Activated CD4-positive, alpha-beta T cell treated with anti-CD3 and anti-CD28 coated beads, Interleukin-2, amount 50 U/mL, for 1 hour (primary cell): Measurements from ENCODE around the gene C2CD4B.

Source experiments
- DNase-seq: peaks from one replicate; pipeline ENCODE4 v3.0.0-alpha.2; 2020

Gene C2CD4B

GRCh38 chr15:62147149-62147548 is 17.9 kb downstream of the C2CD4B start:
- no peak for DNase-seq

DNA sequence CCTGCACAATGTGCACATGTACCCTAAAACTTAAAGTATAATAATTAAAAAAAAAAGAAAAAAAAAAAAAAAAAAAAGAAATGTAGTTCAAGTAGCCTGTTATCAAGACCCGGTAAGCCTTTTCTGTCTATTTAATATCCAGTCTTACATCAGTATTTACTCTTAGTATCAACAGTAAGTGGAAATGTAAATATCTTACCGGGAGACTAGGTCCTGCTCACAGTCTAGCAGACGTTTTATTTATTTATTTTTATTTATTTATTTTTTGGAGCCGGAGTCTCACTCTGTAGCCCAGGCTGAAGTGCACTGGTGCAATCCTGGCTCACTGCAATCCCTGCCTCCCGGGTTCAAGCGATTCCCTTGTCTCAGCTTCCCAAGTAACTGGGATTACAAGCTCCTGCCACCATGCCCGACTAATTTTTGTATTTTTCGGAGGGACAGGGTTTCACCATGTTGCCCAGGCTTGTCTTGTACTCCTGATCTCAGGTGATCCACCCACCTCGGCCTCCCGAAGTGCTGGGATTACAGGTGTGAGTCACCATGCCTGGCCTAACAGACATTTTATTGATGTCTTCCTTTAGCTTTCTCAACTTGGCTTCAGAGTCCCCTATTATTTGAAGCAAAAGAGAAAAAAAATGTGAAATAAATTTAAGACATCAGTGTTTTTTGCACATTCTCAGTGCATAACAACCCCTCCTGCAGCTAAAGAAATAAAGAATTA is 19.9 kb downstream of the C2CD4B start:
- no peak for DNase-seq

DNA sequence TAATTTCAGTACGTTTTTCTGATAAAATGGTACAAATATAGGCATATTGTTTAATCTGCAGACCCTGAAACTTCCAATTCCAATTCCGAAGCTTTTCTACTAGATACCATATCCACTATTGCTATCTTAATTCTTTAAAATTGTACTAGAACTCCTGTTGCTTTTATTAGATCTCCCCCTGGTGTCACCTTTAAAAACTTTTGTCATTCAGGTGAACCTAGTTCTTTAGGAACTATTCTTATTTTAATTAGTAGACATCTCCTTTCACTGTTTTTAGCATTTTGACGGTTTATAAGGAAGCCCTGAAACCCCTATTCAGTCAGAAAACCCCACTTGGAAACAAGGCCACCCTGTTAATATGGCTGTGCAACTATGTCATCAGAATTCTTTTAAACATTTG is 22.3 kb downstream of the C2CD4B start:
- no peak for DNase-seq

GRCh38 chr15:62141643-62142588 is 23.2 kb downstream of the C2CD4B start:
- DNase-seq = no peak

GRCh38 chr15:62141200-62141599 is 23.9 kb downstream of the C2CD4B start:
- no peak for DNase-seq

- no peak for DNase-seq
Measured at GRCh38 chr15:62138124-62138523, 27.0 kb downstream of the C2CD4B start.

DNA sequence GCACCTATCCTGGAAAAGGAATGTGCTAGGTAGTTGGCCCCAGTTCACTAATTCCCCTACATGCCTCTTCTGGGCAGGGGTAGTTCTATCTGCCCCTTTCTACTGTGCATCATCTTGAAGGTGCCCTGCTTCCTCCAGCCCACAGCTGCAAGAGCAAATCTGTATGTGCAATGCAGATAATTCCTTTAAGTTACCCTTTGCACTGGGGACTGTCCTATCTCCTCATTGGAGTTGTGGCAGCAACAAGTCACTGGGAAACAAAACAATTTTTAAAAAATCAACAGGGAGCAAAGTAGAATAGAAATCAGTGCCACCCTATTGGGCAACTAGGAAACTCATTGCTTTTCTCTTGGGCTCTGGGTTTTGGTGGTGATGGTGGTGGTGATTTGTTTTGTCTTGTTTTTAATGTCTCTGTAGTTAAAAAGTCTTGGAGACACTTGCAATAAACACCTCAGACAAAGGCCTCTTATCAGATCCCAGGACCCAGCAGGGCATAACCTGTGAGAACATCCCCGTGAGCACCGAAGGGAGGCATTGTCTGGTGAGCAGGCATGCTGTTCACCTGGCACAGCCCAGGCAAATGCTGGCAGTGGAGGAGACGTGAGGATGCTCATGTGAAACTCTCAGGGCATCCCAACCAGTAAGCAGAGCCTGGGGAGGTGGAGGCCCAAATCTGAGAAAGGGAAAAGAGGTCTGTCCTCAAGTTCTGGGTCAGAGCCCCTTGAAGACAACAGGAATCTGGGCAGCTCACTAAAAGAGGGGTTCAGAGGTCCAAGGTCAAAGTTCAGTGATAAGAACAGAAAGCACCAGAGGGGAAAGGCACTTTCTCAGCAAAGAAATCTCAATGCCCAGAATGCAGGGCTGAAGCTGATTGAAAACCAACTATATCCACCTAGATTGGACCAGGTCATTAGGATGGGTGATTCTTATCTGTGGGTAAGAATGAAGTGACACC is 27.9 kb downstream of the C2CD4B start:
- DNase-seq = no peak

GRCh38 chr15:62135532-62136134 is 29.5 kb downstream of the C2CD4B start:
- DNase-seq = no peak

- DNase-seq = no peak
Measured at GRCh38 chr15:62133141-62133540, 31.9 kb downstream of the C2CD4B start.

DNA sequence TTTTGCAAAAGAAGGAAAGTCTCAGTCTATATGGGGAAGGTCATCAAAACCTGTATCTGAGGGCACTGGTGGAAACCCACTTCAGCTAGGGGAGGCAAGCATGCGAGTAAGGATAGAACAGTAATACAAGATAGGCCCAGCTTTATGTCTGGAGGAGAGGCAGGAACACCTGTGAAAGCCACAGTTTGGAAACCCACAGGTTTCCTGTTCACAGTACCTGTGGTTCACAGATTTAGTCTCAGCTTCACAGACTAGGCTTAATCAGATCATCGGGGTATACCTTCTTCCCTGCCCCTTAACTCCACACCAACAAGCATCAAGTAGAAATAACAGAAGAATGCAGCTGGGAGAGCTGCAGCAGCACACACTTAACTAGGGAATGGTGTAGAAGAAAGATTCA is 36.2 kb downstream of the C2CD4B start:
- DNase-seq = no peak

- no peak for DNase-seq
Measured at GRCh38 chr15:62126364-62126763, 38.7 kb downstream of the C2CD4B start.

DNA sequence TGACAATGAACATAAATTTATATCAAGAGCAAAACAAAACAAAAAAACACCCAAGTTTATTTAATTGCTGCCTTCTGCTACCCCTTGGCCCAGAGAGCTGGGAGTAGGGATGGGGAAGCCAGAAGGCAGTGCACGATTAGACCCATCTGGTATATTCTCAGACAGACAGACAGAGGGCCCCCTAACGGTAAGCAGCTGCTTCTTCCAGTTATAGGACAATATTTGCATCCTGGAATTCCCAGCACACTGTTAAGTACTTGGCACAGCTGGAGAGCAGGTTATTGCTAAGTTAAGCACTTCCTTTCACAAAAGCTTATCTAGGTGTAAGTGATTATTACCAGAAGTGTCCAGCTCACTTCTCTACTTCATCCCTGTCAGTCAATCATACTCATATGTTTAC is 39.3 kb downstream of the C2CD4B start:
- DNase-seq = no peak

DNA sequence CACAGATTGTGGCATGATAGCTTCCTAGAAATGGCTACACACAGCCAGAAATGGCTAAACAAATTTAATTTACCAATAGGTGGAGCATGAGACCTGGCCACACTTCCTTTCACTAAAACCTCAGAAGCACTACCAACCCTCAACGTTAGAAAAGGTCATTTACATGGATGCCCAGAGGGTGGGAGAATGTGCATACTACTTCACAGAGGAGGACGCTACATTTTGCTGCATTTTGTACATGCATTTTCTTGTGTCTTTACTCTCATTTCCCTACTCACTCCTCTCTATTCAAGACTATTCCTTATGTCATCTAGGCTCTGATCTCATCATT is 40.1 kb downstream of the C2CD4B start:
- no peak for DNase-seq

DNA sequence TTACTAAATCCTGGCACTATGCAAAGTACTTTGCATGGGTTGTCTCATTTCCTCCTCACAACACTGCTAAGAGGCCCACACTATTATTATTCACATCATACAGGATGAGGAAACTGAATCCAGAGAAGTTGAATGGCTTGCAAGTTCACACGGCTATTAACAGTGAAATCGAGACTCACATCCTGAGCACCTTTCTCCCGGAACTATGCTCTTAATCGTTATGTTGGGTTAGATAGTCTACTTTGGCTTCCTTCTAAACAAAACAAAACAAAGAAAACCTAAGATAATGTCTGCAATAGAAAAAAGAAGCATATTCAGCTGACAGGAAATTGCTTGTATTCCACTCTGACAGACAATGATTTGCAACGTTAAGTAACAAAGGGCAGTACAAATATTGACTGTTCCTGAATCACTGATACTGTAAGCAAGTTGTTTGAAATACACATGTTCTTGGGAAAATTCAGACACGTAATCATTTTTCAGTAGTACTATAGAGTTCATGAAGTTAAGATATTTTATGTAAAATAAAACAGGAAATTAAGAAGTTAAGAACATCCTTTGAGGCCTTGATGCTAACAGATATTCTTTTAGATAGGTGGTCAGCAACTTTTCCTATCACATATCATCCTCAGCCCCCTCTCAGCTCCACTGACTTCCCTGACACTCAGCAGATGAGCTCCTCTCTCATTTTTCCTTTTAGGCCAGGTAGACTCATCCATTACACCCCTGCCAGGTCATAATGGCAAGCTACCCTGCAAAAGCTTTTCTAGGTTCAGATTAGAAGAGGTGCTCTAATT is 40.7 kb downstream of the C2CD4B start:
- DNase-seq = no peak

DNA sequence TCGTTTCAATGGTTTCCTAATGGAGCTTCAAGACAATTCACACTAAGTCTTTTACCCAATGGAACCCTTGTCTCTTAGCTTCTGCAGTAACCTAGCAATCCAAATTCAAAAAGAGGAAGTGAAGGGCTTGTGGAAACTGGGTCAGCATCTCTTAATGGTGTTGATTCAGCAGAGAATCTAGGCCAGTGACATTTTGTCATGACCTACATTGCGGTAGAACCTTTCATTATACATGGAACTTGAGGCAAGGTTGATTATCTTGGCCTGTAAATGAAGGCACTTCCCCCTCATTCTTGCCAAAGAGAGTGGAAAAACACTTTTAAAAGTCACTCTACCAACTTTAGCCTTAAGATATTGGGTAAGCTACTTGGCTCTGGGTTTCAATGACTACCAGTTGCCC is 42.8 kb downstream of the C2CD4B start:
- no peak for DNase-seq

- no peak for DNase-seq
Measured at GRCh38 chr15:62121273-62122015, 43.6 kb downstream of the C2CD4B start.

DNA sequence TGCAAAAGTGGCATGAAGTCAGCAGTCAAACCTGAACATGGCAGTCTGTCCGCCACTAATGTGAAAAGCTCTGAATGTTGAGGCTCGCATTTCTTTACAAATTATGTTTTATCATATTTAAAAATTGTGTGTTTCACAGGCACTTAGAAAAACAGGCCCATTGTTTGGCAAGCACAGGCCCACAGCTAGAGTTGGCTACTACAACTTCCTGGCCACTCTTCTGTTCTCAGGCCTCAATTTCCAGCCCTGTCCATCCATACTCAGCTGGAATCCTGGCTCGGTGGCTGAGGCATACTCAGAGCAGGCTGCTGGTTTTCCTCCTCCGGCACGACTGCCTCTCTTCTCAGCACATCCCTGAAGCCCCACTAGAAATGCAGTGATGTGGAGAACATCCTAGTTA is 44.3 kb downstream of the C2CD4B start:
- no peak for DNase-seq

DNA sequence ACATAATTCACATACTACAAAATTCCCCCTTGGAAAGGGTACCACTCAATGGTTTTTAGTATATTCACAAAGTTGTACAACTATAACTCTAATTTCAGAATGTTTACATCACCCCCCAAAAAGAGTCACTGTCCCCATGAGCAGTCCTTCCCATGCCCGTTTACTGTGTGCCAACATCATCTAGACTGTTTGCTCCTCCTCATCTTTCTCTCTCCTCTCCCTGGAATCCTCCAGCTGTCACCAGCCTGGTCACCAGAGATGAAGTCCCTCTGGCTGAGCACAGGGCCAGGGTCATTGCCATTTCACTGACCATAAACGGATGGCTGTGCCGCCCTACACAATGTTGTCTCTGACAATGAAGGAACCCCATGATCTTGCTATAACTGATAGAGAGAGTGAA is 45.2 kb downstream of the C2CD4B start:
- no peak for DNase-seq

DNA sequence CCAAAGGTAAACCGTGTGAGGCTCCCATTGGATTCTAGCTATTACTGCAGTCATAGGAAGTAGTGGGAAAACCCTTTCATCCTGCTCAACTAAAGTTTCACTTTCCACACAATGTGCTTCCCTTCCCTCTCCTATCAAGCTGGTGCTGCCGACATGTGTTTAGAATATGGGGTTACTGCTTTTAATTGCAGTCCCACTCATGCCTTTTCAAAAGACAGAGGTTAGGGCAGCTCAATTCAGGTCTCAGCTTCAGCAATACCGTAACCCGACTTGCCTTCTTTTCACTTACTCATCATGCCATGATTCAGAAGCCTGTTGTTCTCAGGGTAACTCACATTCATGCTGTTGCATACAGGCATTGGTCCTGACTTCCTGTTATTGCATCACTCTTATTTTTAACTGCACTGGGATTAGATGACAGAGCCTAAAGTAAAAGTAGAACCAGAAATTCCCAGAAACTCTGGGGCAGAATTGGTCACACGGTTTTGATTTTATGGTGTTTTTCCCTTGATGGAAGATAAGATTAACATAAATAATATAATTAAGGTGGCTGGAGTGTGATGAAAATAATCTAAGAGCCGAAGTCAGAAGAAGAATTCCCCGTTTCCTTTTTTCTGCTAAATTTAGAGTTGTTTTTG is 45.7 kb downstream of the C2CD4B start:
- no peak for DNase-seq

- DNase-seq = no peak
Measured at GRCh38 chr15:62118520-62119226, 46.4 kb downstream of the C2CD4B start.
